CD1c-positive myeloid dendritic cell (primary cell): ENCODE measurements around the gene TTC4.

Source experiments
- DNase-seq: peaks from one replicate; pipeline ENCODE4 v3.0.0-alpha.2; 2016; ENCODE audit errors: extremely low spot score

Gene TTC4

GRCh38 chr1:54703471-54703870 is 12.2 kb upstream of the TTC4 start:
- no peak for DNase-seq

GRCh38 chr1:54705153-54705552 is 10.5 kb upstream of the TTC4 start:
- DNase-seq = no peak

DNA sequence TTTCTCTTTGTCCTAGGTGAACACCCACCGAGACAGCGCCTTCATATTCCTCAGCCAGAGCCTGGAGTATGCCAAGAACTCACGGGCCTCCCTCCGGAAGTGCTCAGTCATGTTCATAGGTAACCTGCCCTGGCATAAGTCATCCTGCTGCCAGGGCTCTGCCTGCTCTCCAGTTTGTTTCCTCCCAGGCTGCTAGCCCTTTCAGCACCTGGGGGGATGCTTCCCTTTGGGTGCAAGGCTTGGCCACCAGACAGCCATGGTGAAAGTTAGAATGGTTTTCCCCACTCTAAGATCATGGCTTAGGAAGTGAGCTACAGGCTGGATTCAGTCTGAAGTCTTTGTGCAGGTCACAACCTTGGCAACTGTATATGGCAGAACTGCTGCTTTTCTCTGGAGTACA is 9.2 kb upstream of the TTC4 start:
- DNase-seq = no peak

DNA sequence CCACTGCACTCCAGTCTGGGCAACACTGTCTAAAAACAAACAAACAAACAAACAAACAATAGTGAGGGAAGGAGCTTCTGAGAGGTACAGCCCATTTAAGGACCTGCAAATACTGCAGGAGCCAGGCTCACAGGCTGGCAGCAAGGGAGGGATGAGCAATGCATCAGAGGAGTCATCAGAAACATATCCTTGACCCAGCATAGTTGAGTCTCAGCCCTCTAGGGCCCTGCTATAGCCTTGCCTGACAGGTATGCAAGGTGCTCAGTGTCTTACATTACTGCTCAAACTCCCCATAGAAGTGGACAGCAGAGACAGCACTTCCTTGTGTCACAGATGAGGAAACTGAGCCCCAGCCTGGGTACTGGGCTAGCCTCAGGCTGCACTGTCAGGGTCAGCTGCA is 7.3 kb upstream of the TTC4 start:
- no peak for DNase-seq

GRCh38 chr1:54709547-54710292 is 5.9 kb upstream of the TTC4 start:
- DNase-seq = no peak

DNA sequence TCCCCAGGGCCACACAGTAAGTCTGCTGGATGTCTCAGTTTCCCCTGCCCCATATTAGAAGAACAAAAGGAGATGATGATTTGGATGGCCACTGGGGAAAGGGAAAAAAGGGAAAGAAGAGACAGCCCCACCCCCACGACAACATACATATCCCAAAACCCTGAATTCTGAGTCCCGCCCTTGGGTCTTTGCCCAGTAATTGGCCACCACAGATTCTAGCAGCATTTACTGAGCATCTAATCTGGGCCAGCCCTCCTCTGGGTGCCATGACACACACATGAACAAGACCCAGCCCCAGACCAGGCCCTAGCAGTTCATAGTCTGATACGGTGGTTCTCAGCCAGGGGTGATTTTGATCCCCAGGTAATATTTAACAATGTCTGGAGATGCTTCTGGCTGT is 5.2 kb upstream of the TTC4 start:
- no peak for DNase-seq

DNA sequence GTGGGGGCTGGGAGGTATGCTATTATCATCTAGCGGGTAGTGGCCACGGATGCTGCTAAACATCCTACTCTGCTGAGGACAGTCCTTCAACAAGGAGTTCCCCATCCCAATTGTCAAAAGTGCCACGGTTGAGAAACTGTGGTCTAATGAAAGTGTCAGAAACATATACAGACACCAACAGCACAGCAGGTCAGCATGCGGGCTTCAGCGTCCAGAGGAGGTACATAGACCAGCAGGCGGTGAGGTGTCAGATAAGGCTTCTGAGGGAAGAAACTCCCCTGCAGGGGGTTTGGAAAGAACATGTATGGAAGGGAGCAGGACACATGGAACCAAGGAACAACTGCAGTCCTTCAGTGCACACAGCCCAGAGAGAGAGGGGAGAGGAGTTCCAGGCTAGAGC is 4.8 kb upstream of the TTC4 start:
- no peak for DNase-seq

DNA sequence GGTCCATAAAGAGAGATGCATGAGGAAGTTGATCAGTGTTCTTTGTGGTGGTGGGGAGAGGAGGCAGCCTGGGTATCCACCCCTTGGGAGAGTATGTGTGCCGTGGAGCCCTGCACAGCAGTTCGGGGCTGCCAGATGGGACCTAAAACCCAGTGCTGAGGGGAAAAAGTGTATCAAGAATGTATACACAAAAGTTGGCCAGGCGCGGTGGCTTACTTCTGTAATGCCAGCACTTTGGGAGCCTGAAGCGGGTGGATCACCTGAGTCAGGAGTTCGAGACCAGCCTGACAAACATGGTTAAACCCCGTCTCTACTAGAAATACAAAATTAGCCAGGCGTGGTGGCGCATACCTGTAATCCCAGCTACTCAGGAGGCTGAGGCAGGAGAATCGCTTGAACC is 4.1 kb upstream of the TTC4 start:
- no peak for DNase-seq

- DNase-seq = no peak
Measured at GRCh38 chr1:54714881-54715492, 674 bp upstream of the TTC4 start.

- no peak for DNase-seq
Measured at GRCh38 chr1:54716299-54717047, 812 bp downstream of the TTC4 start.

GRCh38 chr1:54721719-54722118 is 6.1 kb downstream of the TTC4 start:
- DNase-seq = no peak

DNA sequence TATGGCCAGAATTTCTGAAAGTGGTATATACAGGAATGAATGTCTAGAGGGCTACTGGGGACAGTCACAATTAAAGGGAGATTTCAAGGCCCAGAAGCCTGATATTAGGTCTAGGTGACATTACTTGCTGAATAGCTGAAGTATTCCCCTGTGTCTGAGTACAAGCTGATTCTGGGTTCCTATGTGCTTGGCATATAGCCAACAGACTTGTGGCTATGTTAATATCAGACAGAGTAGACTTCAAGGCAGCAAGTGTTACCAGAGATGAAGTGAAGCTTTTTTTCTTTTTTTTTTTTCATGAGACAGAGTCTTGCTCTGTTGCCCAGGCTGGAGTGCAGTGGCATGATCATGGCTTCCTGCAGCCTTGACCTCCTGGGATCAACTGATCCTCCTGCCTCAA is 8.3 kb downstream of the TTC4 start:
- DNase-seq = no peak

- DNase-seq = no peak
Measured at GRCh38 chr1:54724771-54725170, 9.1 kb downstream of the TTC4 start.

DNA sequence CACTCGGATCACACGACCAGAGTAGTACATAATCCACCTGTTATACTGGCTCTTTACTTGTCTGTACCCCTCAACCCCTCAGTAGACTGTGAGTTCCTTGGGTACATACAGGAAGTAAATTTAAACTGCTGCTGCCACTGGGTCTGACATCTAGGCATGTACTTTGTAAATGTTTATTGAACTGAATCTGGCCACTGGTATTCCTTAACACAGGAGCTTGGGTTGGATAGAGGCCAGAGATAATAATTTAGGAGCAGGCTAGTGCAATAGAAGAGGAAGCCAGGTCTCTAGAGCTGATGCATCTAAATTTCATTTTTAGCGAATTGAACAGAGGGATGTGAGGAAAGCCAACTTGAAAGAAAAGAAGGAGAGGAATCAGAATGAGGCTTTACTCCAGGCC is 12.4 kb downstream of the TTC4 start:
- DNase-seq = no peak

DNA sequence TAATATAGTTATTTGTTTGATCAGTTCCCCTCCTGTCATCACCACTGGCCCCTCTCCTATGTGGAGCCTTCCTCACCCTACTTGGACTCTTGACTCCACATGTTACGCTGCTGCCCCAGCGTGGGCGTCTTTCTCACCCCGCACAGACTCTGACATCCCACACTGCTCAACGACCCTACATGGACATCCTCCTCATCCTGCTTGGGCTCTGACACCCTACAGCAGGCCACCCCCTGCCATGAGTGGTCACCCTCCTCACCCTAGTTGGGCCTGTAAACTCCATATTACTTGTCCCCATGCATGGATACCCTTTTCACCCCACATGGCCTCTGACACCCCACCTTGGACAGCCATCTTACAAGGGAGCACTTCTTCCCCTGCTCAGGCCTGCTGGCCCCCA is 21.0 kb downstream of the TTC4 start:
- DNase-seq = no peak

DNA sequence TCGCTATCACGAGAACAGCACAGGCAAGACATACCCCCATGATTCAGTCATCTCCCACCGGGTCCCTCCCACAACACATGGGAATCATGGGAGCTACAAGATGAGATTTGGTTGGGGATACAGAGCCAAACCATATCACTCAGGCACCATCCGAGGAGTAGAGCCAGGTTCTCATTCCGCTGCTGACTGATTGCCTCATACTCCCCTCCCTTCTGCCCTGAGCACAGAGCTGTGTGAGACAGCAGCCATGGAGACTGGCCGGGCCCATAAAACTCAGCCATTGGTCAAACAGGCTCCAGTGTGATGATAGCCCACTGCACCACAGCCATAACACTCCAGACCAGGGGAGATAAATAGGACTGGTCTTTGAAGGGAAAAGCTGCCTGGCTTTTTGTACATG is 22.6 kb downstream of the TTC4 start:
- DNase-seq = no peak

- no peak for DNase-seq
Measured at GRCh38 chr1:54741531-54741930, 25.9 kb downstream of the TTC4 start.

- DNase-seq = no peak
Measured at GRCh38 chr1:54742282-54742681, 26.6 kb downstream of the TTC4 start.

- no peak for DNase-seq
Measured at GRCh38 chr1:54743416-54744226, 28.0 kb downstream of the TTC4 start.

- no peak for DNase-seq
Measured at GRCh38 chr1:54744696-54745095, 29.0 kb downstream of the TTC4 start.

DNA sequence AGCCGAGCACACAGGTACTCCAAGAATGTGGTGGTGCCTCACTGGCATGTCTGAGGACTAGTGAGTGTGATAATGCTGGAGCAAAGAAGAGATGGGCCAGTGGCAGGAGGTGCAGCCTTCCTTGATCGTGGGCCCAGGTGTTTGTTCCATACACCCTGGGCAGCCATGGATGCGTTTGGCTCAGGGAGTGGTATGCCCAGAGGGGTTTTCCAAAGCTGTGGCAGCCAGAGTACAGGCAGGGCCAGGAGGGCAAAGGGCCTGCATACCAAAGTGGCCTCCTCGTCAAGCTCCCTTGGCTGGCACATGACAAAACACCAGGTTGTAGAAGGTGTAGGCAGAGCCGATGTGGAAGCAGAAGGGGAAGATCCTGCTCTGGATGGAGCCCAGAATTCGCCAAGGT is 29.6 kb downstream of the TTC4 start:
- no peak for DNase-seq

GRCh38 chr1:54745864-54746263 is 30.2 kb downstream of the TTC4 start:
- DNase-seq = no peak
